Suprapubic skin (tissue), 4 donors: ENCODE results near the gene FEM1B. TPM values are rescaled to one million over a fixed set of nuclear protein-coding genes. Genes with fewer than 3 reads are reported as not detected.

Experiments
- DNase-seq, 2 donors: peaks; one replicate each; pipeline ENCODE4 v3.0.0-alpha.2; 2019; ENCODE audit warnings: low spot score in 2 of 2
- H3K27ac ChIP-seq: fragments of 200-600 bp; sonication (generic); one replicate; pipeline ENCODE4 v1.5.1; 2019
- H3K27me3 ChIP-seq: fragments of 200-600 bp; sonication (generic); one replicate; pipeline ENCODE4 v1.5.1; 2019
- H3K36me3 ChIP-seq: fragments of 200-600 bp; sonication (generic); one replicate; pipeline ENCODE4 v1.5.1; 2019
- H3K4me1 ChIP-seq: fragments of 200-600 bp; sonication (generic); one replicate; pipeline ENCODE4 v1.5.1; 2019
- H3K4me3 ChIP-seq: fragments of 200-600 bp; sonication (generic); one replicate; pipeline ENCODE4 v1.5.1; 2019; ENCODE audit warnings: mild to moderate bottlenecking
- H3K9me3 ChIP-seq: fragments of 200-600 bp; sonication (generic); one replicate; pipeline ENCODE4 v1.5.1; 2019
- EP300 ChIP-seq: sonication (generic); formaldehyde crosslinking; IDR thresholded peaks from one replicate; pipeline ENCODE4 v1.6.1; 2017; ENCODE audit warnings: antibody characterized with exemption
- POLR2A ChIP-seq, 2 donors: fragments of 450-650 bp; IDR thresholded peaks; one replicate each; pipeline ENCODE4 v1.6.1; 2017; ENCODE audit warnings: antibody characterized with exemption in 2 of 2, mild to moderate bottlenecking in 2 of 2, moderate library complexity in 2 of 2
- POLR2AphosphoS5 ChIP-seq, 3 donors: sonication (generic); formaldehyde crosslinking; IDR thresholded peaks; one replicate each; pipeline ENCODE4 v1.6.1; 2017; ENCODE audit warnings: antibody characterized with exemption in 3 of 3
- WGBS: methylation state at CpG from one replicate; pipeline ENCODE4 v1.1.5; 2018; 5-methylcytosine and 5-hydroxymethylcytosine counted together
- total RNA-seq, 4 donors: library from RNA; depleted of rRNA; stranded (reverse); fragments of >200 nt; gene quantifications; one replicate each; pipeline ENCODE4 v1.1.0, GENCODE V29; 2016
- TF ChIP-seq, protein P1 (sequence below), 2 donors: fragments of 200-600 bp in 1 of 2; fragments of 450-650 bp in 1 of 2; sonication (generic) in 1 of 2; IDR thresholded peaks; one replicate each; pipeline ENCODE4 v1.5.1; 2016 to 2019; ENCODE audit warnings: antibody characterized with exemption in 2 of 2, mild to moderate bottlenecking in 1 of 2, moderate library complexity in 1 of 2

The FEM1B gene
- total RNA-seq, 4 donors from 2014 or later, result 56.3 to 89.6 (median 63.8) TPM

DNA sequence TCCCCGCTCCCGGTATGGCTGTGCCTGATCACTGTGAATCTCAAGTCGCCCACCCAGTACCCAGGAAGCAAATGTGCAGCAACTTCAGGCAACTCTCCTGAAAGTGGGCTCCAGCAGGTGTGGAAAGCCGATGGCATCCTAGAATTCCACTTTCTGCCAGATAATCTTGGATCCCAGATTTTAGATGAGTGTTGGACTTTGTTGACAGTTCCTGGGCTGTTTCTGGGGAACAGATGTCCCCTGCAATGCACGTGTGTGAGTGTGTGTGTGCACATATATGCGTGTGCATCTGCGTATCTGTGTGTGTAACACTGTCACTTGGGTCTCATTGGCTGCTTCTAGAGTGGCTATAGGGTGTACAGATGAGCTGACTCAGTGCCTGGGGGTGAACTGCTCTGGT lies 59.0 kb downstream of the FEM1B start:
- Histone ChIP-seq H3K4me3 (no peak overlapping the region), H3K27me3 (no peaks in the 10 kb centered on the region), H3K27ac (no peak overlapping the region), H3K36me3 (no peaks in the 10 kb centered on the region), H3K9me3 (no peaks in the 10 kb centered on the region), H3K4me1 (peaks cover 33% of the 10 kb centered on the region)
- TF ChIP-seq, protein P1, sequence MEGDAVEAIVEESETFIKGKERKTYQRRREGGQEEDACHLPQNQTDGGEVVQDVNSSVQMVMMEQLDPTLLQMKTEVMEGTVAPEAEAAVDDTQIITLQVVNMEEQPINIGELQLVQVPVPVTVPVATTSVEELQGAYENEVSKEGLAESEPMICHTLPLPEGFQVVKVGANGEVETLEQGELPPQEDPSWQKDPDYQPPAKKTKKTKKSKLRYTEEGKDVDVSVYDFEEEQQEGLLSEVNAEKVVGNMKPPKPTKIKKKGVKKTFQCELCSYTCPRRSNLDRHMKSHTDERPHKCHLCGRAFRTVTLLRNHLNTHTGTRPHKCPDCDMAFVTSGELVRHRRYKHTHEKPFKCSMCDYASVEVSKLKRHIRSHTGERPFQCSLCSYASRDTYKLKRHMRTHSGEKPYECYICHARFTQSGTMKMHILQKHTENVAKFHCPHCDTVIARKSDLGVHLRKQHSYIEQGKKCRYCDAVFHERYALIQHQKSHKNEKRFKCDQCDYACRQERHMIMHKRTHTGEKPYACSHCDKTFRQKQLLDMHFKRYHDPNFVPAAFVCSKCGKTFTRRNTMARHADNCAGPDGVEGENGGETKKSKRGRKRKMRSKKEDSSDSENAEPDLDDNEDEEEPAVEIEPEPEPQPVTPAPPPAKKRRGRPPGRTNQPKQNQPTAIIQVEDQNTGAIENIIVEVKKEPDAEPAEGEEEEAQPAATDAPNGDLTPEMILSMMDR (IDR thresholded peaks at IDR 0.05), result no peak
- TF ChIP-seq EP300 (no peak), POLR2AphosphoS5 (IDR thresholded peaks at IDR 0.05) (no peak), POLR2A (IDR thresholded peaks at IDR 0.05) (no peak)
- DNase-seq, result no peak
- 90% methylated on average over 7 of the region's 7 CpGs for WGBS

DNA sequence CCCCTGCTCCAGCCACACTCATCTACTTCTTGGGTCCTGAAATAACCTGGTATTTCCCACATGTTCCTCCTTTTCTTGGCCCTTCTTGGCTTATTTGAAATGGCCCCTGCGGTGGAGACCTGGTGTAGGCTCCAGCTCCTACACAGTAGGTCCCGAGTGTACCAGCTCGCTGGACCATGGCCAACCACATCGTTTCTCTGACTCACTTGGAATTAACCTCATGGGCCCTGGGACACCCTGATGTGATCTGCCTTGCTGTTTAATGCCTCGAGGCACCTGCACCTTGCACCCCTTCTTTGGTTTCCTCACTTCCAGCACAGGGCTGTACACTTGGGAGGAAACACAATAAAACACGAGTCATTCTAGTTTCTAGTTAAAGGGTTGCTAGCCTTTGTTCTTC lies 60.3 kb downstream of the FEM1B start:
- H3K4me3 ChIP-seq, result no peak overlapping the region
- TF ChIP-seq POLR2A (IDR thresholded peaks at IDR 0.05), result no peak
- TF ChIP-seq, protein P1 (IDR thresholded peaks at IDR 0.05), result no peak
- TF ChIP-seq EP300, result no peak
- no peak for TF ChIP-seq POLR2AphosphoS5 (IDR thresholded peaks at IDR 0.05)
- H3K4me1 ChIP-seq, result peaks cover 46% of the 10 kb centered on the region
- 48% methylated on average over 6 of the region's 6 CpGs for WGBS
- H3K27me3 ChIP-seq, result no peaks in the 10 kb centered on the region
- H3K27ac ChIP-seq, result no peak overlapping the region
- no peaks in the 10 kb centered on the region for H3K9me3 ChIP-seq
- no peaks in the 10 kb centered on the region for H3K36me3 ChIP-seq
- DNase-seq, result no peak

DNA sequence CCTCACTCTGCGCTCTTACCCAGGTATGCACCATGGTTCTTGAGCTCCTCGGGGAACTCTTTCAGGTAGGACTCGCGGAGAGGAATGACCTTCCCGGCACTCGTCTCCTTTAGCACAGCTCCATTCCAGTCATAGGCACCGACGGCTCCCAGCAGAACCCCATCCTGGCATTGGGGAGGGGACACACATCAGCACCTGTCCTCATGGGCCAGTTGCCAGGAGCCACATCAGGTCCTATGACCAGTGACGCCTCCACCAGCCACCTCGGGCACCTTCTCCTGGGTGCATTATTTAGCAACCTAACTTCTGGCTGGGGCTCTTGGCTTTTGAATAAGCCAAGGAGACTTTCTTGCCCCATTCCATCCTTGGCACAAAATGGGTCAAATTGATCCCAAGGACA lies 61.9 kb downstream of the FEM1B start:
- no peak for DNase-seq
- no peaks in the 10 kb centered on the region for H3K27me3 ChIP-seq
- no peaks in the 10 kb centered on the region for H3K9me3 ChIP-seq
- H3K27ac ChIP-seq, result no peak overlapping the region
- H3K36me3 ChIP-seq, result no peaks in the 10 kb centered on the region
- no peak for TF ChIP-seq EP300
- TF ChIP-seq POLR2A (IDR thresholded peaks at IDR 0.05), result no peak
- no peak for TF ChIP-seq POLR2AphosphoS5 (IDR thresholded peaks at IDR 0.05)
- TF ChIP-seq, protein P1 (IDR thresholded peaks at IDR 0.05), result no peak
- peaks cover 50% of the 10 kb centered on the region for H3K4me1 ChIP-seq
- WGBS, result 80% methylated on average over 2 of the region's 10 CpGs
- no peak overlapping the region for H3K4me3 ChIP-seq

DNA sequence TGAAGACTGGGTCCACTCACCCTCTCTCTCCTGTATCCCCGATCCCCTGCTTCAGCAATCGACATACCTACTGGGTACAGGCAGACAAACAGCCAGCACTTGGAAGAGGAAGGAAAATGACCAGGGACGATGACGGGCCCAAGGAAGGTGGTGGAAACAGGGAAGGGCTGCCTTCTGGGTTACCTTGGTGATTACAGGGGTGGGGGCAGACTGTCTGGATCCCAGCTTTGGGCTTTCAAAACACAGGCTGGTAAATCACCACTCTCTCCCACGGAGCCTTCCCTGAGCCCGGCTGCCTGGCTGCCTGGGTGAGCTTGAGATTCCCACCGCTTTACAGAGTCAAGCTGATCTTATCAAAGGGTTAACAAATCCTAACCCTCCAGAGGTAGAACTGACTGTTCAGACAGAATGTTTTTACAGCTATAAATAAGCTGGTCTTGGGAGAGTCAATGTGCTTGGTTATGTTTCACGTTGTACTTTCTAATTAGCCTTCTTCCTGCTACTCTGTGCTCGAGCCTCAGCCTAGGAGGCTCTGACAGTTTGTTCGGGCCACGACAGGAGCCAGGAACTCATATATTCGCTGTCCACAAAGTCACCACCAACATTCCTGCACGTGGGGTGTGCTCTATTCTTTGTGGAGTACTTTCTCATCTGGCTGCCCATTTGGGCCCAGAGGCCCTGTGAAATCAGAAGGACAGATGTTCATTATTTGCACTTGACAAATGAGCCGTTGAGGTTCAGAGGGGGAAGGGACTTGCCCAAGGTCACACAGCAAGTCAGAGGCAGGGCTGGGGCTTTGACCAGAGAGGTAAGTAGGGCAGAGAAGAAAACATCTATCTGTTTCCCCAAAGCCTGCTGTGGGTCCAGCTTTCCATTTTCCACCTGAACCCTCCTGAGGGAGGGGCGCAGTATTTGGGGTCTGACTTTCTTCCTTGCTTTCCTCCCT lies 63.5 kb downstream of the FEM1B start:
- 70% methylated on average over 15 of the region's 15 CpGs for WGBS
- Histone ChIP-seq H3K4me3 (no peak overlapping the region), H3K4me1 (peaks cover 39% of the 10 kb centered on the region), H3K36me3 (no peaks in the 10 kb centered on the region), H3K27me3 (no peaks in the 10 kb centered on the region), H3K9me3 (no peaks in the 10 kb centered on the region), H3K27ac (peak overlapping the region; percentile 75)
- no peak for DNase-seq
- TF ChIP-seq EP300 (no peak), POLR2AphosphoS5 (IDR thresholded peaks at IDR 0.05) (no peak), POLR2A (IDR thresholded peaks at IDR 0.05) (no peak)
- TF ChIP-seq, protein P1 (IDR thresholded peaks at IDR 0.05), result no peak
